Stimulated activated CD8-positive, alpha-beta memory T cell treated with anti-CD3 and anti-CD28 coated beads, Interleukin-7, amount 100 ng/mL, for 1 hour (primary cell): ENCODE results near the gene ADRM1.

Source experiments
- DNase-seq, 2 donors: peaks; one replicate each; pipeline ENCODE4 v3.0.0-alpha.2; 2020; ENCODE audit warnings: low read depth in 2 of 2

The ADRM1 gene

GRCh38 chr20:62339647-62340062 is 36.9 kb downstream of the ADRM1 start:
- no peak for DNase-seq

GRCh38 chr20:62342910-62343309 is 40.1 kb downstream of the ADRM1 start:
- no peak for DNase-seq

- DNase-seq: no peak
Measured at GRCh38 chr20:62344092-62344491, 41.3 kb downstream of the ADRM1 start.

- no peak for DNase-seq
Measured at GRCh38 chr20:62344782-62345181, 42.0 kb downstream of the ADRM1 start.

- DNase-seq: no peak
Measured at GRCh38 chr20:62345681-62346370, 43.0 kb downstream of the ADRM1 start.

GRCh38 chr20:62346398-62347150 is 43.8 kb downstream of the ADRM1 start:
- no peak for DNase-seq

- DNase-seq: no peak
Measured at GRCh38 chr20:62347151-62347404, 44.3 kb downstream of the ADRM1 start.

- no peak for DNase-seq
Measured at GRCh38 chr20:62347445-62347844, 44.6 kb downstream of the ADRM1 start.

GRCh38 chr20:62348604-62349003 is 45.8 kb downstream of the ADRM1 start:
- DNase-seq: no peak

GRCh38 chr20:62349556-62350097 is 46.8 kb downstream of the ADRM1 start:
- DNase-seq: no peak

- DNase-seq: no peak
Measured at GRCh38 chr20:62350098-62350628, 47.4 kb downstream of the ADRM1 start.

GRCh38 chr20:62350629-62351422 is 48.0 kb downstream of the ADRM1 start:
- no peak for DNase-seq

GRCh38 chr20:62351469-62352401 is 48.9 kb downstream of the ADRM1 start:
- DNase-seq: no peak

GRCh38 chr20:62352402-62353288 is 49.8 kb downstream of the ADRM1 start:
- no peak for DNase-seq

- no peak for DNase-seq
Measured at GRCh38 chr20:62353289-62354030, 50.7 kb downstream of the ADRM1 start.

GRCh38 chr20:62354031-62354808 is 51.4 kb downstream of the ADRM1 start:
- DNase-seq: no peak

GRCh38 chr20:62354811-62355341 is 52.1 kb downstream of the ADRM1 start:
- DNase-seq: no peak

- no peak for DNase-seq
Measured at GRCh38 chr20:62355516-62355877, 52.7 kb downstream of the ADRM1 start.
